ENCODE measurements around the gene TAAR9. TPM values are rescaled to one million over a fixed set of nuclear protein-coding genes. Genes with fewer than 3 reads are reported as not detected.
"Not testable (repeated sequence)": the region's sequence is repeated elsewhere in the genome, so short reads cannot be mapped to it uniquely, and the experiment has no call there.

TAAR9 gene
- total RNA-seq, 4 donors from 2014 or later: not detected

DNA sequence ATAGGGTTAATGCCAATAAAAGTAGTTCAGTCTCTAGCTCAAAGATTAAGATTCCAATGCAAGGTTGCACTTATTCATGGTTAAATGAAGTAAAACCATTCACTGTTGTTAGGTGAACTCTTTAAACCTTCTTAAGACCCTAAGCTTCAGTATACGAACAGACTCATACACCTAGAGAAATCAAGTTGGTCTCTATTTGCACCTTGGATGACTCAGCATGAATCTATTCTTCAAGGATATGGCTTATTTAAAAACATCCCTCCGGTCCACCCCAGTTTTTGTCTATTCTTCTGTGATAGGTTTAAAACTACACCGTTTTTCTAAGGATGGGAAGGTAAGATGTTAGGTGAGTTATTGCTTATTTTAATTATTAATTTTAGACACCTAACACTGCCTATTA, 932 bp upstream of the TAAR9 start:
- no peak for DNase-seq (ENCODE audit: low spot score in 2 of 2)
- intact Hi-C loops (cut with DNase I; ENCODE audit: low total_unique reads): no loop called here
- H3K4me3 ChIP-seq (ENCODE audit: low read depth, poor library complexity, severe bottlenecking): no peak overlapping the region
- TF ChIP-seq CTCF (IDR thresholded peaks at IDR 0.05): no peak
- no peak for TF ChIP-seq POLR2A (IDR thresholded peaks at IDR 0.05)
- WGBS, 2 donors: 85% methylated on average over 3 of the region's 3 CpGs

- TF ChIP-seq POLR2A (IDR thresholded peaks at IDR 0.05) (no peak), CTCF (IDR thresholded peaks at IDR 0.05) (no peak)
- DNase-seq (ENCODE audit: low spot score in 2 of 2): no peak
- intact Hi-C loops (cut with DNase I; ENCODE audit: low total_unique reads): no loop called here
- no peak overlapping the region for H3K4me3 ChIP-seq (ENCODE audit: low read depth, poor library complexity, severe bottlenecking)
Measured at GRCh38 chr6:132544826-132545225, 6.7 kb downstream of the TAAR9 start.

GRCh38 chr6:132548746-132549463, 10.8 kb downstream of the TAAR9 start:
- H3K4me3 ChIP-seq (ENCODE audit: low read depth, poor library complexity, severe bottlenecking): no peak overlapping the region
- 84 to 93% methylated on average over 4 of the region's 4 CpGs for WGBS, 2 donors
- TF ChIP-seq CTCF (IDR thresholded peaks at IDR 0.05): no peak
- TF ChIP-seq POLR2A (IDR thresholded peaks at IDR 0.05): no peak
- intact Hi-C loops (cut with DNase I; ENCODE audit: low total_unique reads): no loop called here
- no peak for DNase-seq (ENCODE audit: low spot score in 2 of 2)

DNA sequence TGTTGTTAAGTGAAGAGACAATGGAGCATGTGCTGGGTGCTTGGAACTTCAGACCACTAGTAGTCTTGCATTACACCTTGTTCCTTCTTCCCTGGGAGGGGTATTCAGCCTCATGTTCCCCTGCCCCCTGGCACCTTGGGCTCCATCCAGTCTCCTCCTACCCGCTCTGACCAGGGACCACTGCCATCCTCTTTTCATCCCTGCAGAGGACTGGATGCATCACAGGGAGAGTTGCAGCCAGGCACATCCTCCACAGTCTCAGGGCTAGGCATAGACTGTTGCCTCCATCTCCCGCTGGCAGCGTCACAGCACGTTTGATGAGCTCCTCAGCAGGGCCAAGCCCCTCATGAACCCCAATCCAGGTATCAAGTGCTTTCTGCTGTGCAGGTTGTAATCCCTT, 13.1 kb downstream of the TAAR9 start:
- H3K4me3 ChIP-seq (ENCODE audit: low read depth, poor library complexity, severe bottlenecking): no peak overlapping the region
- intact Hi-C loops (cut with DNase I; ENCODE audit: low total_unique reads): no loop called here
- WGBS, 2 donors: 88 to 90% methylated on average over 4 of the region's 4 CpGs
- no peak for DNase-seq (ENCODE audit: low spot score in 2 of 2)
- TF ChIP-seq CTCF (IDR thresholded peaks at IDR 0.05) (no peak), POLR2A (IDR thresholded peaks at IDR 0.05) (no peak)

GRCh38 chr6:132552372-132552771, 14.3 kb downstream of the TAAR9 start, which contains the start of gene TAAR8:
TAAR8 (plus strand) TSS chr6:132552672; CDS start chr6:132552693, 21 bp downstream.
- TF ChIP-seq POLR2A (IDR thresholded peaks at IDR 0.05) (no peak), CTCF (IDR thresholded peaks at IDR 0.05) (no peak)
- intact Hi-C loops (cut with DNase I; ENCODE audit: low total_unique reads): no loop called here
- WGBS, 2 donors: 90 to 92% methylated on average over 2 of the region's 2 CpGs
- DNase-seq (ENCODE audit: low spot score in 2 of 2): no peak
- H3K4me3 ChIP-seq (ENCODE audit: low read depth, poor library complexity, severe bottlenecking): no peak within 1 kb of the TSS

DNA sequence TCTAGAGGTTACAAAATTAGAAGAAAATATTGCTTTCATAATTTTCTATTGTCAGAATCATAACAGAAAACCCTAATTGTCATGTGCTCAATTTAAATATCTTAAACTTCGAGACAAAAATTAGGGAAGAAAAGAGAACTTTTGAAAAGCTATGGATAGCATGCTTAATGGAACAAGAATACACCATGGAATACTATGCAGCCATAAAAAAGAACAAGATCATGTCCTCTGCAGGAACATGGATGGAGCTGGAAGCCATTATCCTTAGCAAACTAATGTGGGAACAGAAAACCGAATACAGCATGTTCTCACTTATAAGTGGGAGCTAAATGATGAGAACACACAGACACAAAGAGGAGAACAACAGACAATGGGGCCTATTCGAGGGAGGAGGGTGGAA, 22.0 kb downstream of the TAAR9 start:
- H3K4me3 ChIP-seq (ENCODE audit: low read depth, poor library complexity, severe bottlenecking); DNase-seq (ENCODE audit: low spot score in 2 of 2); intact Hi-C loops (cut with DNase I; ENCODE audit: low total_unique reads): not testable (repeated sequence)
- WGBS, 2 donors: 76% methylated on average over 3 of the region's 3 CpGs
